ENCODE measurements around the gene ARHGEF39. TPM values are rescaled to one million over a fixed set of nuclear protein-coding genes. Genes with fewer than 3 reads are reported as not detected.

Gene ARHGEF39
- total and polyA plus RNA-seq, 8 donors, result 0.20 to 2.0 (median 1.0) TPM

DNA sequence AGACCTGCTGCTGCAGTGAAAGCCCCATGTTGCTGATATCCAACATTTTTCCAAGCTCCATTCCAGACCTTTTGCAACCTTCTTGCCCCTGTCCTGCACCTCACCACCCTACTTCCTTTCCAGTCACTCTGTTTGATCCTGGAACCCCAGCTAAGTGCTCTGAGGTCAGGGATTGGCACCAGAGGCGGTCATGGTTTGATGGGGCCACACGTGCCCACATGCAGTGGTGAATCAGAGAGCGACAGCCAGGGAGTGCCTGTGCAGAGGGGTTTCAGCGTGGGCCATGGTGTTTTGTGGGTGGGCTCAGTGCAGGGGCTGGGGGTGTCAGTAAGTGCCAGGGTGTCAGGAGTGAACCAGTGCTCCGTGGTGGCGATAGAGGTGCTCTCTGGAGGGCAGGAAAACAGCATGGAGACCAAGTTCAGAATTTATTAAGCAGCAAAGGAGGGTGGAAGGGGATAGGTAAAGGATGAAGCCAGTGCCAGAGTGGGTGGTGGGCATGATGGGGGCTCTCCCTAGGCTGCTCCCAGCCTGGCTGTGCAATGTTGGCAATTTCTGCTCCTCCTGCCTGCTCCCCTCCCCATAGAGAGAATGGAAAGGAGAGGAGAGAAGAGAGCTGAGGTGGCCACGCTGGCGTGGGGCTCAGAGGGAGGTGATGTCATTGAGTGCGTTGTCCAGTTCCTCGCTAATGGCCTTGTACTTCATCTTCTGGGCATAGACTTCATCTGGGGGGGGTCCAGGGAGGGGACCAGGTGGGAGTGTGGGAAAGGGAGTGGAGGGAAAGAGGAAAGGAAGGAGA, 17.7 kb upstream of the ARHGEF39 start:
- no peak for FAIRE-seq
- Histone ChIP-seq H3K4me3 (no peak overlapping the region), H3K4me1 (no peaks in the 10 kb centered on the region), H3K36me3 (no peaks in the 10 kb centered on the region), H3K27ac (no peak overlapping the region), H3K9me3 (no peaks in the 10 kb centered on the region), H3K27me3 (no peaks in the 10 kb centered on the region)
- DNase-seq, result no peak
- intact Hi-C loops (cut with DNase I), result no loop called here
- 86 to 92% methylated on average over 10 of the region's 10 CpGs for WGBS, 2 donors
- TF ChIP-seq, protein P1, sequence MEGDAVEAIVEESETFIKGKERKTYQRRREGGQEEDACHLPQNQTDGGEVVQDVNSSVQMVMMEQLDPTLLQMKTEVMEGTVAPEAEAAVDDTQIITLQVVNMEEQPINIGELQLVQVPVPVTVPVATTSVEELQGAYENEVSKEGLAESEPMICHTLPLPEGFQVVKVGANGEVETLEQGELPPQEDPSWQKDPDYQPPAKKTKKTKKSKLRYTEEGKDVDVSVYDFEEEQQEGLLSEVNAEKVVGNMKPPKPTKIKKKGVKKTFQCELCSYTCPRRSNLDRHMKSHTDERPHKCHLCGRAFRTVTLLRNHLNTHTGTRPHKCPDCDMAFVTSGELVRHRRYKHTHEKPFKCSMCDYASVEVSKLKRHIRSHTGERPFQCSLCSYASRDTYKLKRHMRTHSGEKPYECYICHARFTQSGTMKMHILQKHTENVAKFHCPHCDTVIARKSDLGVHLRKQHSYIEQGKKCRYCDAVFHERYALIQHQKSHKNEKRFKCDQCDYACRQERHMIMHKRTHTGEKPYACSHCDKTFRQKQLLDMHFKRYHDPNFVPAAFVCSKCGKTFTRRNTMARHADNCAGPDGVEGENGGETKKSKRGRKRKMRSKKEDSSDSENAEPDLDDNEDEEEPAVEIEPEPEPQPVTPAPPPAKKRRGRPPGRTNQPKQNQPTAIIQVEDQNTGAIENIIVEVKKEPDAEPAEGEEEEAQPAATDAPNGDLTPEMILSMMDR (IDR thresholded peaks at IDR 0.05), result no peak
- no peak for ATAC-seq

DNA sequence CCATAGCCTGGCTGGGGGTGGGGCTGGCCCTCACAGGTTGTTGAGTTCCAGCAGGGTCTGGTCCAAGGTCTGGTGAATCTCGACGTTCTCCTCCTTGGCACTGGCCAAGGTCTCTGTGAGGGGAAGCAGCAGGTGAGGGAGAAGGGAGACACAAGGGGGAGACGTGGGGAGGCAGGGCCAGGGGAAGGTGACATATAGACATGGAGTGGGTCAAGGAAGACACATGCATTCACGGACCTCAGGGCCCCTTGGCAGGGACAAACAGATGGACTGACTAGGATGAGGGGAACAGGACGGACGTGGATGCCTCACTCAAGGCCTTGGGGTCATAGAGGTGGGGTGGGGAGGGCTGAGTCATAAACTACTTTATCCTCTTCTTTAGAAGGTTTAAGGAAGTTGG, 17.1 kb upstream of the ARHGEF39 start:
- no peaks in the 10 kb centered on the region for H3K36me3 ChIP-seq
- TF ChIP-seq, protein P1 (IDR thresholded peaks at IDR 0.05), result no peak
- no peak for DNase-seq
- WGBS, 2 donors, result 74 to 80% methylated on average over 6 of the region's 6 CpGs
- no peaks in the 10 kb centered on the region for H3K27me3 ChIP-seq
- intact Hi-C loops (cut with DNase I), result no loop called here
- no peak overlapping the region for H3K27ac ChIP-seq
- FAIRE-seq, result no peak
- no peaks in the 10 kb centered on the region for H3K4me1 ChIP-seq
- H3K4me3 ChIP-seq, result no peak overlapping the region
- no peaks in the 10 kb centered on the region for H3K9me3 ChIP-seq
- no peak for ATAC-seq

DNA sequence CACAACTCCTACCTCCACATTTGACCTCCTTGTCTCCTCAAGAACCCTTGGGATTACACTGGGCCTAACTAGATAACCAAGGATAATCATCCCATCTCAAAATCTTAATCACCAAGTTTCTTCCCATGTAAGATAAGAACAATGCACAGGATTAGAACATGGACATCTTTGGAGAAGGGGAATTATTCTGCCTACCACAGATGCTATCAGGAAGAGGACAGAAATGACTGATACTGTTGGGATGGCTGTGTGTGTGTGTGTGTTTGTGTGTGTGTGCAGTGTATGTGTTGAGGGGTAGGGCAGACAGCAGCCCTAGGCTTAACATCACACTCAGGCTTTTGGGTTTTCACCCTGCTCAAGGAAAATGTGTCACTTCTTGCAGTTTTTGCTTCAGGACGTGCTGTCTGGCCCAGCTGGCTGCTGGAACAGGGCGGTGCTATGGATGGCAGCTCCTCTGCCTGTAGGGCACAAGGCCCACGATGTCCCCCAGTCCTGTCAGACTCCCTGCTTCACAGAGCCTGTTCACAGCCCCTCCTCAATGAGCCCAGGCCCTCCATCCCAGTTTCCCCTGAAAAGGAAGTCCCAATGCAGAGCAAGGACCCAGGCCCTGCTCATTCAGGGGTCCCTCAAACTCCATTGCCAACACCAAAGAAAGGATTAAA, 16.5 kb upstream of the ARHGEF39 start:
- no peaks in the 10 kb centered on the region for H3K9me3 ChIP-seq
- no peak overlapping the region for H3K4me3 ChIP-seq
- no peak overlapping the region for H3K27ac ChIP-seq
- no peak for DNase-seq
- 79 to 80% methylated on average over 3 of the region's 3 CpGs for WGBS, 2 donors
- intact Hi-C loops (cut with DNase I), result no loop called here
- H3K27me3 ChIP-seq, result no peaks in the 10 kb centered on the region
- TF ChIP-seq, protein P1 (IDR thresholded peaks at IDR 0.05), result no peak
- H3K4me1 ChIP-seq, result no peaks in the 10 kb centered on the region
- ATAC-seq, result no peak
- no peaks in the 10 kb centered on the region for H3K36me3 ChIP-seq
- no peak for FAIRE-seq

DNA sequence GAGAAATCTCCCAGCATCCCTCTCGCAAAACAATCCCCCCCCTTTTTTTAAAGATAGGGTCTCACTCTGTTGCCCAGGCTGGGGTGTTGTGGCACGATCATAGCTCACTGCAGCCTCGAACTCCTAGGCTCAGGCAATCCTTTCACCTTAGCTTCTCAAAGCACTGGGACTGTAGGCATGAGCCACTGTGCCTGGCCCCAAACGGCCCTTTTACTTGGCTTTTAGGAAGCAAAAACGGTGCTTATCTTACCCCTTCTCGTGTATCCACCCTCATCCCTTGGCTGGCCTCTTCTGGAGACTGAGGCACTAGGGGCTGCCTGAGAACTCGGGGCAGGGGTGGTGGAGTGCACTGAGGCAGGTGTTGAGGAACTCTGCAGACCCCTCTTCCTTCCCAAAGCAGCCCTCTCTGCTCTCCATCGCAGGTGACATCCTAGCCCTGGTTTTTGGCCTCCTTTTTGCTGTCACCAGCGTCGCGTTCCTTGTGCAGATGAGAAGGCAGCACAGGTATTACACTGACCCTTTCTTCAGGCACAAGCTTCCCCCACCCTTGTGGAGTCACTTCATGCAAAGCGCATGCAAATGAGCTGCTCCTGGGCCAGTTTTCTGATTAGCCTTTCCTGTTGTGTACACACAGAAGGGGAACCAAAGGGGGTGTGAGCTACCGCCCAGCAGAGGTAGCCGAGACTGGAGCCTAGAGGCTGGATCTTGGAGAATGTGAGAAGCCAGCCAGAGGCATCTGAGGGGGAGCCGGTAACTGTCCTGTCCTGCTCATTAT, 15.5 kb upstream of the ARHGEF39 start:
- Histone ChIP-seq H3K27ac (no peak overlapping the region), H3K27me3 (no peaks in the 10 kb centered on the region), H3K36me3 (no peaks in the 10 kb centered on the region), H3K4me3 (no peak overlapping the region), H3K4me1 (peaks cover 0 to 3% (median 0%) of the 10 kb centered on the region in 3 donors), H3K9me3 (no peaks in the 10 kb centered on the region)
- FAIRE-seq, result no peak
- intact Hi-C loops (cut with DNase I), result no loop called here
- no peak for ATAC-seq
- TF ChIP-seq, protein P1 (IDR thresholded peaks at IDR 0.05), result no peak
- WGBS, 2 donors, result 67 to 68% methylated on average over 15 of the region's 15 CpGs
- no peak for DNase-seq

Data from pancreas (tissue), 10 donors.